HL-60 (cell line): ENCODE results near the gene DENND1A.

Experiments
- DNase-seq, 2 experiments: peaks; one replicate each; pipeline ENCODE4 v3.0.0-alpha.2; 2010 to 2020; ENCODE audit warnings: low read depth in 1 of 2, low spot score in 1 of 2
- H3K27ac ChIP-seq: fragments of 250-450 bp; sonication (Bioruptor Pico); replicated peaks from 2 replicates; pipeline ENCODE4 v1.5.1; 2020; ENCODE audit warnings: mild to moderate bottlenecking, moderate library complexity
- H3K27me3 ChIP-seq: fragments of 250-450 bp; sonication (Bioruptor Pico); 2 replicates; pipeline ENCODE4 v1.5.1; 2021; ENCODE audit warnings: mild to moderate bottlenecking, moderate library complexity; ENCODE audit not compliant: insufficient read depth, poor library complexity, severe bottlenecking
- H3K4me3 ChIP-seq: replicated peaks from 2 replicates; pipeline ENCODE4 v1.5.1; 2011; ENCODE audit warnings: mild to moderate bottlenecking, control low read depth, low read length; ENCODE audit not compliant: insufficient read depth
- GABPA ChIP-seq: IDR thresholded peaks from 2 replicates; pipeline ENCODE4 v1.6.1; 2012; ENCODE audit warnings: low read depth
- POLR2AphosphoS5 ChIP-seq: IDR thresholded peaks from 2 replicates; pipeline ENCODE4 v1.6.1; 2012; ENCODE audit warnings: low read depth
- REST ChIP-seq: IDR thresholded peaks from 2 replicates; pipeline ENCODE4 v1.6.1; 2012; ENCODE audit warnings: low read depth; ENCODE audit not compliant: insufficient replicate concordance
- SPI1 ChIP-seq: IDR thresholded peaks from 2 replicates; pipeline ENCODE4 v1.6.1; 2012; ENCODE audit warnings: low read depth, mild to moderate bottlenecking, borderline replicate concordance
- TF ChIP-seq, protein P1 (sequence below): IDR thresholded peaks from one replicate; pipeline ENCODE4 v1.5.1; 2011; ENCODE audit warnings: low read length, control low read depth, inconsistent platforms; ENCODE audit not compliant: insufficient read depth

DENND1A gene

DNA sequence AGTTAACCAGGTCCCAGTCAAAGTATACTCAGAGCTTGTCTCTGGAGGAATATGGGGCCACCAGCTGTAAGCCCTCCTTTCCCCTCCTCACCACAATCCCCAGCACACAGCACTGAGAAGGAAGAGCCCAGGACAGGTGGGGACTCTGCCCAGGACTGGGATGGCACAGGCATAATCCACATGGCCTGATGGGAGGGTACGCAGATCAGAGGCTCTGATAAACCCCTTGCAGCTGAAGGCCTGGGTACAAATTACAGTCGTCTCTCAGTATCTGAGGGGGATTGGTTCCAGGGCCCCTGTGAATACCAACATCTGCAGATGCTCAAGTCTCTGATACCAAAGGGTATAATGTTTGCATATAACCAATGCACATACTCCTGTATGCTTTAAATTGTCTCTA, 328.1 kb downstream of the DENND1A start:
- Histone ChIP-seq H3K27me3 (no peaks in the 10 kb centered on the region), H3K27ac (no peak overlapping the region), H3K4me3 (no peak overlapping the region)
- TF ChIP-seq POLR2AphosphoS5, result no peak
- TF ChIP-seq SPI1, result no peak
- TF ChIP-seq REST, result no peak
- no peak for TF ChIP-seq GABPA
- no peak for DNase-seq

DNA sequence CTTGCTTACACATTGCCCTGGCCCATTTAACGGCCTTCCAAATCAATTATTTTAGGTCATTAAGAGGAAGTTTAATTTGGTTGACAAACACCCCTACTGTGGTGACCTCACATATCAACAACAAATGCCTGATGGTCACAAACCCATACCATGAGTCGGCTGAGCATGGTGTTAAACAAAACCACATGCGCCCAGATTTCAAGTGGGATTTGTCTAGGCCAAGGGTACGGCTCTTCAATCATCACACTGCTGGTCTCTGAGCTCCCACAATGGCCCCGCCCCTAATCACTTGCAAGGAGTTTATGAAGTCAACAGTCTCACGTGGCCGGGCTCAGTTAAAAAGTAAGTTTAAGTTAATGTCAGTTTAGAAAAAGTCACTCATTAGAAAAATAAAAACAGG, 330.1 kb downstream of the DENND1A start:
- Histone ChIP-seq H3K27ac (no peak overlapping the region), H3K27me3 (no peaks in the 10 kb centered on the region), H3K4me3 (no peak overlapping the region)
- TF ChIP-seq POLR2AphosphoS5 (no peak), GABPA (no peak), REST (no peak), SPI1 (no peak)
- TF ChIP-seq, protein P1, sequence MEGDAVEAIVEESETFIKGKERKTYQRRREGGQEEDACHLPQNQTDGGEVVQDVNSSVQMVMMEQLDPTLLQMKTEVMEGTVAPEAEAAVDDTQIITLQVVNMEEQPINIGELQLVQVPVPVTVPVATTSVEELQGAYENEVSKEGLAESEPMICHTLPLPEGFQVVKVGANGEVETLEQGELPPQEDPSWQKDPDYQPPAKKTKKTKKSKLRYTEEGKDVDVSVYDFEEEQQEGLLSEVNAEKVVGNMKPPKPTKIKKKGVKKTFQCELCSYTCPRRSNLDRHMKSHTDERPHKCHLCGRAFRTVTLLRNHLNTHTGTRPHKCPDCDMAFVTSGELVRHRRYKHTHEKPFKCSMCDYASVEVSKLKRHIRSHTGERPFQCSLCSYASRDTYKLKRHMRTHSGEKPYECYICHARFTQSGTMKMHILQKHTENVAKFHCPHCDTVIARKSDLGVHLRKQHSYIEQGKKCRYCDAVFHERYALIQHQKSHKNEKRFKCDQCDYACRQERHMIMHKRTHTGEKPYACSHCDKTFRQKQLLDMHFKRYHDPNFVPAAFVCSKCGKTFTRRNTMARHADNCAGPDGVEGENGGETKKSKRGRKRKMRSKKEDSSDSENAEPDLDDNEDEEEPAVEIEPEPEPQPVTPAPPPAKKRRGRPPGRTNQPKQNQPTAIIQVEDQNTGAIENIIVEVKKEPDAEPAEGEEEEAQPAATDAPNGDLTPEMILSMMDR, result no peak
- no peak for DNase-seq

- Histone ChIP-seq H3K4me3 (no peak overlapping the region), H3K27me3 (no peaks in the 10 kb centered on the region), H3K27ac (no peak overlapping the region)
- no peak for DNase-seq
- no peak for TF ChIP-seq GABPA
- no peak for TF ChIP-seq REST
- TF ChIP-seq, protein P1, result no peak
- TF ChIP-seq SPI1, result no peak
- no peak for TF ChIP-seq POLR2AphosphoS5
These were observed 331.9 kb downstream of the DENND1A start for GRCh38 chr9:123597876-123598556.
